IPS-NIHi11 (cell line): ENCODE measurements around the gene B4GALT1.
"Not testable (repeated sequence)": the region's sequence is repeated elsewhere in the genome, so short reads cannot be mapped to it uniquely, and the experiment has no call there.

ENCODE experiments used
- DNase-seq: peaks from one replicate; pipeline ENCODE4 v3.0.0; 2012; ENCODE audit warnings: mixed read lengths, low spot score

The B4GALT1 gene

DNA sequence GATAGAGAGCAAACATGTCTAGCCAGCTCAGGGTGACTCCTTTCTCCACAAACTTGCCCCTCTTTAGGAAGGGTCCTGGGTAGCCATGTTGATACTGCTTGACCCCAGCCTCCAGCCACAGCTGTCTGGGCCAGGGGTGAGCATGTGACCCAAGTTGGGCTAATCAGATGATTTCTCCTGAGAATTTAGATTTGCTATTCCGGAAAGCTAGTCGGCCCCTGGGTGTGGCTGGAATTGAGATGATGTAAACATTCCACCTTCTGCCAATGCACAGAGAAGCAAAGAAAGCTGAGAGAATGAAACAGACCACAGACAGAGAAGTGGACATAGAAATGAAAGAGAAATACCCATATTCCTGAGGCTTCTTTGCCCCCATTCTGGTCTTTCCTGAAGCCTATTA lies 17.8 kb upstream of the B4GALT1 start:
- DNase-seq = no peak

DNA sequence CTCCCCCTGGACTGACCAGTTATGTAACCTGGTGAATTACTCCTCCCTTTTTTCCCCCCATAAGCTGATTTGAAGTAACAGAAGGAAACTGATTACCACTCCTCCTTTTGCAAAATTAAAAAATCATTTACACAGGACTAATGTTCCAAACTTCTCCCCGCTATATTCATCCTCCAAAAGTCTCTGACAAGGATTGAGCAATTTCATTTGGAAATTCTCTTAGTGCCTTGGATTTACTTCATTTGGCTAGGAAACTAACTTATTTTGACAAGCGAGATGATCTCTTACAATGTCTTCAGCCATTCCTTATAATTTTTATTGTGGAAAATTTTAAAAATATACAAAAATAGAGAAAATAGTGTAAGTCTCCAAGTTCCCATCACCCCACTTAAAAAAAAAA lies 15.4 kb upstream of the B4GALT1 start:
- no peak for DNase-seq

DNA sequence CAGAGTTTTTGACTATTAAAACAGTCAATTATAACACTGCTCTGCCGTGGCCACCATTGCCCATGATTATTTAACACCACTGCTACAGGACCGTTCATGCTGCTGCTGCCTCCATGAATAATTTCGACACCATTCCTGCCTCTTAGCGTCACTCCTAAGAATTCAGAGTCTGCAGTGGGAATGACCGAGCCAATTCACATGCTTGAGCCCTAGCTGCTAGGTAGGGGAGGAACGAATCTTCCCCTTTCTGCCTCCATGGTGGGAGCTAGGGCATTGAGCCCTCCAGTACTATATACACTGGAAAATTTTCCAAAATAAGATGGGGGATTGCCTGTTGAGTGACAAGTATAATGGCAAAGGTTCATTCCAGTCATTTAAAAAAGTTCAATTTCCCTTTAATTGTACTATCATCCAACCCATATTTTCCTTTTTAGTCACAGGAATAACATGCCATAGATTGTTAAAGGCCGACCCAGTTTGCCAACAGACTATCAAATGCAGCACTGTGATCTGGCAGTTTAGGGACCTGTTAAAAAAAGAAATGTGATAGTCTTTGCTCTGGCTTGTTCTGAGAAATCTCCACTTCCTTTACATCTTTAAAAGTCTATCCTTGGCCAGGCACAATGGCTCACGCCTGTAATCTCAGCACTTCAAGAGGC lies 13.5 kb upstream of the B4GALT1 start:
- DNase-seq = no peak

DNA sequence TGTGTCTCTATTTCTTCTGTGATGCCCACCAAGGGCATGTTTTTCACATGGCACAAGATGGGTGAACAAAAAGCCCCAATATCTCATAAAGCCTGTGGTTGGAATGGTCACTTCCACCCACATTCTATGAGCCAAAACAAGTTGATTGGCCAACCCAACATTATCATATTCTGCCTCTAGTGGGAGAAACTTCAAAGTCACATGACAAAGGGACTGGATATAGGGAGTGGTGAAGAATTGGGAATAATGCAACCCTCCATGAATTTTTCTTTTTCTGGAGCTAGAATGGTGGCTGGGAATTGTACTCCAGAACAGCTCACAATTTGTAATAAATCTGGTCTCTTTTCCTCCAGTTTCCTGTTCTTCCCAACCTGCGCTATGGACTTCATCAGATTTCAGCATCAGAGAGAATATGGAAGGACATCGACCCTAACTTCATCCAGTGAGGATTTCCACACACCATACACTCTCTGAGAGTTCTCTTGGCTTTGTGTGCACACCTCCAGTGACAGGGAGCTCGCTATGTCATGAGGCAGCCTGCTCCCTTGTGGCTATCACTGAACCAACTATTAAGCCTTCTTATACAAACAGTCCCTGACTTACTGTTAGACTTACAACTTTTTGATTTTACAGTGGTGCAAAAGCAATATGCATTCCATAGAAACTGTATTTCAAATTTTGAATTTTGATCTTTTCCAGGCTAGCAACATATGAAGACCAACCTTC lies 12.0 kb upstream of the B4GALT1 start:
- no peak for DNase-seq

DNA sequence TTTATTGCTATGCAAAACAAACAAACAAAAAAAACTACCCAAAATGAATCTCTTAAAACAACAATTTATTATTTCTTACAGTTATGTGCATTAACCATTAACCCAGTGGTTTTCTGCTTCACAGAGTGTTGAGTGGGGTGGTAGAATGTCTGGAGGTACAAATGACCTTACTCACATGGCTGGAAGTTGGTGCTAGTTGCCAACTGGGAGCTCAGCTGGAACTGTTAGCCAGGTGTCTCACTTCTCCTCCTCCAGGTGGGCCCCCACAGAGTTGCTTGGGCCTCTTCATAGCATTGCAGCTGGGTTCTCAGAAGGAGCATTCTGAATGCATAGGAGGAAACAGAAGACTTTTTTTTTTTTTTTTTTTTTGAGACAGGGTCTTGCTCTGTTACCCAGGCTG lies 10.5 kb upstream of the B4GALT1 start:
- no peak for DNase-seq

DNA sequence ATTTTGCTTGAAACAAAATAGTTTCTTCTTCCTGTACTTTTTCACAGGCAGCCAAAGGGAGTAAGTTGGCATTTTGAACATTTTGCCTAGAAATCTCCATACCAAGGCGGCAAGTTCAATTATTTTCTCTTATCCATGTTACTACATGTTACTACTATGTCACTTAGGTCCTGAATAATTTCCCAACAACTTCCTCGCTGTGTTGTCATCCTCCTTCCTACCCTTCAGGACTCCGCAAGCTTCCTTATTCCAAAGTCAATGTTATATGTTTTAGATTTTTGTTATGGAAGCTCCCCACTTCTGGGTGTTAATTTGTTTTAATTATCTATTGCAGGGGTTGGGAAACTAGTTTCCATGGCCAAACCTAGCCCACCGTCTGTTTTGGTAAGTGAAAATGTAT lies 9.9 kb upstream of the B4GALT1 start:
- DNase-seq = no peak

DNA sequence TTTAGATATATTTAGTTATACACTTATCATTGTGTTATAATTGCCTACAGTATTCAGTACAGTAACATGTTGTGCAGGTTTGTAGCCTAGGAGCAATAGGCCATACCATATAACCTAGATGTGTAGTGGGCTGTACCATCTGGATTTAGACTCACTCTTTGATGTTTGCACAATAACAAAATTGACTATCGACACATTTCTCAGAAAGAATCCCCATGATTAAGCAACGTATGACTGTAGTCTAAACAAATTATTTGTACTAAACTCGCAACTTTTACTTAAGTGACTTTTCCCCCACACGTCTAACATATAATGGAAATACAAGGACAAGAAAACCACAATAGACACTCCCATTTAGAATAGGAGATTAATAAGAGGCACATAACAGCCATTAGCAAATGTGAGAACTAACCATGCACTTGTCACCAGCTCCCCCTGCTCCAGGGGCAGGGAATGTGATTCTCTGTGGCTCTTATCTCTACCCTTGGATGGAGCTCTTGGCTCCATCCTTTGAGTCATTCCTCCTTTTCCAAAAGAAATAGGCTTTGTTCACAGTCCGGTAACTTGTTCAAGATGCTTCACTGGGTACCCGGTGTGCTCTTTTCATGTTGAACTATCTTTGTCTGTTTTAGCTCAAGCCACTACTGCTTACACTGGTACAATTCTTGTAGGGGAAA lies 8.7 kb upstream of the B4GALT1 start:
- no peak for DNase-seq

DNA sequence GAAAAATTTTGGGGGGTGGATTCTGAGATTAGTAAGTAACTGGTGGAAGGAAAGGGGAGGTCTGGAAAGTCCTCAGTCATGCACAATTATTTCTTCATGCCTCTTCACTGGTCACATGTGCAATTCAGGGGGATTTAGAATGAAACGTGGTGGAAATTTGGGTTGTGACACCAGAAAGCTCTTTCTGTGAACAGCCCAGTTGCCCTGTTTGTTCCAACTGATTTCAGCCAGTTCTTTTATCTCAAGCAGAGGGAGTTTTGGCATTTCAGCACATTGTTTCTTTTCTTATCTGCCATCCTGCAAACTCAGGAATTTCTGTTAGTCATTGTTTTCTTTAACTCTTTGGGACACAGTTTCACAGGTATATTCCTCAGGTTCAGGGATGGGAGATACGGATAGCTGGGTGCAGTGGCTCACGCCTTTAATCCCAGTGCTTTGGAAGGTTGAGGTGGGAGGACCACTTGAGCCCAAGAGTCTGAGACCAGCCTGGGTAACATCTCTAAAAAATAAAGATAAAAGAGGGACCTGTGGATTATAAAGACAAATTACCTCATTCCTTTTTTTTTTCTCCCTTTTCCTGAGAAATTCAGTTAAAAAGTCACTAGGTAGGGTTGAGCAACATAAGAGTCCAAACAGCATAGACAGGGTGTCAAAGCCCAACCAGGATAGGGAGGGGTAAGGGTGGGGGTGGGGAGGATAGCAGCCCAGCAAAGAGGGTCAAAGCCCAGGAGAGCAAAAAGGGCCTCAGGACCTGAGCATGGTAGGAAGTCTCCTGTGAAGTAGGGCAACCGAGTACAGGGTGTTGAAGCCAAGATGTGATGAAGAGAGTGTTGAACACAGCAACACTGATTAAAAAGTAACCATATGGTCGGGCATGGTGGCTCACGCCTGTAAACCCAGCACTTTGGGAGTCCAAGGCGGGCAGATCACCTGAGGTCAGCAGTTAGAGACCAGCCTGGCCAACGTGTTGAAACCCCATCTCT lies 5.4 kb upstream of the B4GALT1 start:
- DNase-seq = no peak

DNA sequence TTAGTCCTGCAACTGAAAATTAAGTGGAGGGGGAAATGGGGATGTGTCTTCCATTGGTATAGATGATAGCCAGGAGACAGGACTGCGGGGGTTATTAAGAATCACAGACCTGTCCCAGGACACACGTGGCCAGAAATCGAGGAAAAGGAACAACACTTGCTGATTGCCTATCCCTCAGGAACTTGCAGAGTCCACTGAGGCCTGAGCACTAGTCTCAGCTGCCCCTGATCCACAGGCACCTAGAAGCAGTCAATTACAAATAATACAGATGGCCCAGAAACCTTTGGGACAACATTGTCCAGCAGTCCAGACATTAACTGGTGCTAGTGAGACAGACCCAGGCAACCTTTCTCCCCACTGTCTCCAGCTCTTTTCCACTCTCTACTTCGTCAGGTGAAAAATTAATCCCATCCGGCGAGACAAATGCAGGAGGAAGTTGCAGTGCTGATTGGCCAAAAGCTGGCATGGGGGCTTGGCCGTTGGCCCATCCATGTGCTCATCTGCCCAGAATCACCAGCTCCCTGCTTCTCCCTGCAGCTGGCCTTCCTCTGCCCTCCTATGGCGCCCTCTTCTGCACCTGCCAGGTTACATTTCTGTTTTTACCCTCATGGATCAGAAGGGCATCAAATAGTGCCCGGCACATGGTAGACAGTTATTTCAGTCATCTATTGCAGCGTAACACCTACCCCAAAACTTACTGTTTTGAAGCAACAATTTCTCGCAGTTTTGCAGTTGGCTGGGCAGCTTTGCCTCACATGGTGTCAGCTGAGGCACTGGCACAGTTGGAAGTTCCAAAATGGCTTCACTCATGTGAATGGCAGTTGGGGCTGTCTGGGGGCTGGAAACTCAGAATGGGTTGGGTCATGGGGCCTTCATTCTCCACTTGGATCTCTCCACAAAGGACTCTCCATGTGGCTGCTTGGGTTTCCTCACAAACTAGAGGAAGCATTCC lies 3.6 kb upstream of the B4GALT1 start:
- peak; percentile 51 for DNase-seq

DNA sequence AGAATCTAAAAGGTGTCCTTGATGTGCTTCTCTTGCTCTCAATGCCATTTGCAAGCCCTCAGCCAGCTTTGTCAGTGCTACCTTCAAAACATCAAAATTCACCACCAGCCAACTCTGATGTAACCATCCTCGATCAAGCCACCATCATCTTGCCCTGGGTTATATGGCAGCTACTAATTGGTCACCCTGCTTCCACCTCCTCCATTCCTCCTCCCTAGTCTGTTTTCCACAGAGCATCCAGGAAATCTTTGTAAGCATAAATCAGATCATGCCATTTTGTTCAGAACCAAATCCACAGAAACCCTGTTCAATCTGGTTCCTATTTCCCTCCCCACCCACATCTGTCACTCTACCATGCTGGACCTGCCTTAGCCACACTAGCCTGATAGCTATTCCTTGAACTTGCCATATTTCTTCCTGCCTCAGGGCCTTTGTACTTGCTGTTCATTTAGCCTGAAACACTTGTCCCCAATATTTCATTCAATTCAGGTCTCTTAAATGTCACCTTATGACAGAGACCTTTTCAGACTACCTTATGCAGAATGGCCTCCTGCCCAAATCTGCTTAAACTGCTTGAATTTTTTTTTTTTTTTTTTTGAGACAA lies 1.9 kb upstream of the B4GALT1 start:
- DNase-seq = no peak

DNA sequence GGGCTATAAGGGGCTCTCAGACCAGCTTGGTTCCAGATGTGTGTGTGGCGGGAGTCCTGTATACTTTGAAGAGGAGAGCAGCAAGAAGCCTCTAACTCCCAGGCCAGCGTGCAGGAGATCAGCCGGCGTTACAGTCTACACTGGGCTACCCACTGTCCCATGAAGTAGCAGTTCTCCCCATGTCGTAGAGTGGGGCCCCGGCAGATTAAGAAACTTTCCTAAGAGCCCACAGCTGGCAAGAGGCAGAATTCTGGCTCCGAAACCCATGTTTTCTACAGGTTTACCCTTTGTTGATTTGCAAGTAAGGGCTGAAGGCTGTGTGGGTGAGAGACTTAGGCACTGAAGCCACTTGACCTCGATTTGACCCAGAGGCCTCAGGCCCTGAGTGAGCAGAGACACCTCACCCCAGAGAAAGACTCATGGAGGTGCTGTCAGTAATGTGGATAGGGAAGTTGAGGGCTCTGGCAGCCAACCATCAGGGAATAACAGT lies 881 bp upstream of the B4GALT1 start:
- DNase-seq = no peak

DNA sequence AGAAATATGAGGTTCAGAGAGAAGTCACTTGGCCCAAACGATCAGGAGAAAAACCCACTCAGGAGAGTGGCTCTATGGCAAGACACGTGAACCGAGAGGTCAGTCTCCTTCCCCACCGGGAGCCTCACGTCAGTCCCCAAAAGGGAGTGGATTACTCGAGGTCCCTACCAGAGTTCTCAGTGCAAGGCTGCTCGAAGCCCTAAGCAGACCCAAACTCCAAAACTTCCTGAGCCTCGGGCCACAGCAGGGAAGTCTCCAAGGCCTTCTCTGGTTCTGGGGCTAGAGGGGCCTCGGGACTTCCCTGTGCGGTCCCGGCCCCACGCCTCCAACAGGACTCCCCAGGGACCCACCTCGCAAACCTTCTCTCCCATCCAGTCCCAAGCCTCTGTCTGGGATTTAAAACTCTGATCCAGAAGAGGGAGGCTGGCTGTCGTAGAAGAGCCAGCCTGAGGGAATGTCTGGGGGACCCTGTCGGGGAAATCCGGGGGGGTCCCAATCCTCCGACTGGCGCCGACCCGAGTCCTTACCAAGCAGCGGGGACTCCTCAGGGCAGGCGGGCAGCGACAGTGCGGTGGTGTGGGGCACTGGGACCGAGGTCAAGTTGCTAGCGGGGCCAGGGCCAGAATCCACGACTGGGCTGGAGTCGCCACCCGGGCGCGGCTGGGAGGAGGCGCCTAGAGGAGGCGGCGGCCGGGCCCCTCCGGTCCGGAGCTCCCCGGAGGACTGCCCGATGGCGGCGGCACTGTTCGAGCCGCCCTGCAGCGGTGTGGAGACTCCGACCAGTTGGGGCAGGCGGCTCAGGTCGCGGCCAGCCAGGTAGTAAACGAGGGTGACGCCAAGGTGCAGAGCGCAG lies 679 bp downstream of the B4GALT1 start:
- DNase-seq = no peak

DNA sequence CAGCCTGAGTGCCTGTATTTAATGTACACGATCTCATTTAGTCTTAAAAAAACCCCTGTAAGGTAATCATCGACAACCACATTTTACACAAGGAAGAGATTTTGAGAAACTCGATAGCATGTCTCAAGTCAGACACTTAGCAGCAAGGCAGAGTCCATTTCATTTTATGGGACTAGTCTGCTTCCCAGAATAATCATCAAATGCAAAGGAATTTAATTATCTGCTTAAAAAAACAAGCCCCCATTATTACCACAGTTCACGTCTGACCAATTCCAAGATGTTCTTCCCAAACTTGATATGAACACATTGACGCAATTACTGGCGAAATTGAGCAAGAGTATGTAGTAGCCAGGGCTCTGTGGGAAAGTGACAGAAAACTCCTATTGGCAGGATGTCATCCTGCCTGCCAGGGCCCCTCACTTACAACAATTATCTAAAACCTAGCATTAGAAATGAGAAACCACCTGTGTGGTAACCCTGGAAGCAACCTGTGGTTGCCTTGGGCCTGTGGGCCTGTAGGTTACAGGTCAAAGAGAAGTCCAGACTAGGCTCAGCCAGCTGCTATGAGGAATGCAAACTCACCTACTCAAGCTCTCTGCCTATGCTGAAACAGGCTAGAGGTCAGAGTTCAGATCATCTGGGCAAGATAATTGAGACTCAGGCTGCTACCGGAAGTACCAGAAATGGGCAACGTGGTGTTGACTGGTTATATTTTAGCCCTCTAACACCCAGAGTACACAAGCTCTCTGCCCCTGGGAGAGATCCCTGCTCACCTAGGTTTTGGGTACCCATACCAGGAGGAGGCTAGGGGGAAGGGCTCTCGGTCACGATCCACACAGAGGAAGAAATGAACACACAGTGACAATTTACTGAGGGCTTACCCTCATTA lies 1.6 kb downstream of the B4GALT1 start:
- DNase-seq = no peak

DNA sequence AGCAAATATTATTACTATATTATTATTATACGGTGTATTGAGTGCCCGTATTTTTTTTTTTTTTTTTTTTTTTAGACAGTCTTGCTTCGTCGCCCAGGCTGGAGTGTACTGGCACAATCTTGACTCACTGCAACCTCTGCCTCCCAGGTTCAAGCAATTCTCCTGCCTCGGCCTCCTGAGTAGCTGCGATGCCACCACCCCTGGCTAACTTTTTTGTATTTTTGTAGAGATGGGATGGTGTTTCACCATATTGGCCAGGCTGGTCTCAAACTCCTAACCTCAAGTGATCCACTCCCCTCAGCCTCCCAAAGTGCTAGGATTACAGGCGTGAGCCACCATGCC lies 2.2 kb downstream of the B4GALT1 start:
- DNase-seq = not testable (repeated sequence)

DNA sequence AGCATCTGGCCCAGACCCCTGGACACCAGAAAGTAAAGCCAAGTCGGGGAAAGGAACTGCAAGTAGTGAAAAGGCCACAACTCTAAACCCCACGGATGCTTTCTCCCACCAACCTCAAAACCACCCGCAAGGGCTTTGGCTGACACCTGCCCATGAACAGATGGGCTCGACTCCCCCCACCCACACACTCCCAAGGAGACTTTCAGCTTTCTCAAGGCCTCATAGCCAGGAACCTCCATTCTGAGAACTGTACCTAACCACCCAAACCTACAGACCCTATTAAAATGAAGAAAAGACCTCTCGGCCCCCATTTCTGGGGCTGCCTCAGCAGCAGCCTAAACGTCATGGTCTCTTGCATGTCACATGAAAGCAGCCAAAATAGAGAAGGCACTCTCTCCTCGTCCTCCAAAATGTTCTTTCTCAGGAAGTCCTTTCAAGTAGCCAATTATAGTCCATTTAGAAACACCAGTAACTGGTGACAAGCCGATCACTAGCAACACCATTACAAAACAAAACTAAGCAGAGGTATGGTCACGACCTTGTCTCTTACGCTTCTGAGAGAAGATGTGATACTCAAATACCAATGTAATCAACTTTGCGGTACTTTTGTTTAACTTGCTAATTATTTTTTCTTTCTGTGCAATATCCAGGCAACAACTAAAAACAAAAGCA lies 2.9 kb downstream of the B4GALT1 start:
- no peak for DNase-seq

DNA sequence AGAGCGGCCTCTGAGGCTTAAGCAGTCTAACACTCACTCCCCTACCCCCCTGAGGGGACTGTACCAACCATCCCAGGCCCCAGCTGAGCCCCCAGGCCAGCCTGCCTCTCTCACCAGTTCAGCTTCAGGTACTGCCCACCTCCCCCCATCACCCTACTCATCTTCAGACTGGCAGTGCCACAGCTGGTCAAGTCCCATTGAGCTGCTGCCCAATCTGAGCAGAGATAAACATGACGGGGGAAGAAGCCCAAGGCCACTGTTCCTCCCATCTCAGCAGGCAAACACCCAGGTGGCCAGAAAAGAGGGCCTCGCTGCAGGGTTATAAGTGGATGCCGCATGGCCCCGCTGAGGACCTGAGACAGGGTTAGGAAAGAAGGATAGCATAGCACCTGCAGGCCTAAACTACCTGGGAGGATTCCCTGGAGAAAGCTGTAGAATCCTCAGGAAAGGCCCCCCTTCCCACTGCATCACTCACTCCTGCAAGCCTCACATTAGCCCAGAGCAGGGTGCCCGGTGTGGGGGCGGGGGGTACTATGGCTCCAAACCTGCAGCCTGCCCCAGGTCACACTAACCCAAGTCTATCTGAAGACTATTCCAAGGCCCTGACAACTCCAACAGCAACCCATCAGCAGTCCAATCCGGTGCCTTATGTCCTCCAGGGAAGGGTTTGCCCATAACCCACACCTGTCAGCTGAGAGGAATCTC lies 3.6 kb downstream of the B4GALT1 start:
- no peak for DNase-seq

DNA sequence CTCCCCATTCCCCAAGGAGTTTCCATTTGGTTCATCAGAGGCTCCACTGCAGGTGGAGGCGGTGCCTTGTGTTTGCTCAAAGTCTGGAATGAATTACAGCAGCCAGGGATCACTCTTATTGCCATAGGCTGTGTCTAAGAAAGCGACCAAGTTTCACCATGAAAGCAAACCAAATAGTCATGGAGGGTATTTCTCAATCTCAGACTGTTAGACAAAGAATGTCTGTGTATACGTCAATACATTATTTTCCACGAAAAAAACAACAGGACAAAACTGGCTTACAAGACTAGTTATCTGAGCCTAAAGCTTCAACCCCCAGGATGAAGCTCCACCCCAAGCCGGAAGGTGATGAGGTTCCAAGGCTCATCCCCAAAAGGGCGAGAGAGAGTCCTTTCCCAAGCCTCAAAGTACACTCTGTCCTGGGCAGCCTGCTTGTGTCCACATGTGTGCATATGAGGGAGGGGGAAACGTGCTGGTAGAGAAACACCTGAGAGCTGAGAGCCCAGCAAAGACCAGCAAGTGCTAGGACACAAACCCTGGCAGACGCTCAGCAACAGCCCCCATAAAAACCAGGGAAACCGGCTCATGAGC lies 4.3 kb downstream of the B4GALT1 start:
- DNase-seq = no peak
